ENCODE data around the gene MAP1LC3A. TPM values are rescaled to one million over a fixed set of nuclear protein-coding genes. Genes with fewer than 3 reads are reported as not detected.

Gene MAP1LC3A
- total RNA-seq, 1 experiment from 2014 or later: not detected

DNA sequence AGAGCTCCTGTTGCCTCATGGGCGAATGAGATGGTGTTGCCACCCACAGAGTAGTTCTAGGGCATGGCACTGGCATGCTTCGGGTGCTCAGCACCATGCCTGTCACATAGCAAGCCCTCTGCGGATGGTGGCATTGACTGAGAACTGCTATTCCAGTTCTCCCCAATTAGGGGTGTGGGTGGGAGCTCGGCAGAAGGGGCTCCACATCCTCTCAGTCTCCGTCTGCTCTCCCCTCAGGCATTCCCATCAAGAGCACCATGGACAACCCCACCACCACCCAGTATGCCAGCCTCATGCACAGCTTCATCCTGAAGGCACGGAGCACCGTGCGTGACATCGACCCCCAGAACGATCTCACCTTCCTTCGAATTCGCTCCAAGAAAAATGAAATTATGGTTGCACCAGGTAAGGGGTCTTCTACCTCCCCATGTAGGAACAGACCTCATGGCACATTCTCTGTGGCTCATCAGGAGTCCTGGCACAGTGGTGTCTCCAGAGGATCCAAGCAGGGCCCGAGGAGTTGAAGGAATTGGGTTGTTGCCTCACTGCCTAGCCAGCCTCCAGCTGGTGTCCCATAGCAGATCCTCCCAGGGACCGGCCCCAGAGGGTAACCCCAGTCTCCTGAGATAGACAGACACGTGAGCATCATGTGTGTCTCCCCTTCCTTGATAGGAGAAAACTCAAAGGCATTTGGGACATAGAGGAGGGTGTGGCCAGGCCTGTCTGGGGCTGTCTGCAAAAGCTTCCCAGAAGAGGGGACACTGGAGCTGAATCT lies 23.9 kb upstream of the MAP1LC3A start:
- Histone ChIP-seq H3K4me3 (replicated peaks in 1 of 2; ENCODE audit: low read depth in 1 of 2, low read length in 2 of 2) (no peak overlapping the region), H3K9me3 (ENCODE audit: control insufficient read depth in 1 of 2, insufficient read depth in 1 of 2, low read depth in 1 of 2, low read length in 2 of 2) (no peaks in the 10 kb centered on the region), H3K9me2 (ENCODE audit: insufficient read depth) (no peaks in the 10 kb centered on the region), H3K4me1 (ENCODE audit: control insufficient read depth in 1 of 2, insufficient read depth in 2 of 2, low read length in 2 of 2) (no peaks in the 10 kb centered on the region), H3K27ac (ENCODE audit: low read depth, low read length) (no peak overlapping the region), H3K4me2 (ENCODE audit: low read length) (no peak overlapping the region), H2AFZ (ENCODE audit: low read depth, low read length, poor library complexity, severe bottlenecking) (no peak overlapping the region), H3K9ac (ENCODE audit: low read length) (no peak overlapping the region), H3K27me3 (ENCODE audit: insufficient read depth, low read length) (no peaks in the 10 kb centered on the region), H3K36me3 (ENCODE audit: control insufficient read depth in 1 of 2, insufficient read depth in 2 of 2, low read length in 2 of 2) (peaks cover 12 to 49% of the 10 kb centered on the region in 2 experiments; a peak in 2 of 4 replicates), H4K20me1 (ENCODE audit: insufficient read depth) (no peaks in the 10 kb centered on the region), H3K79me2 (ENCODE audit: insufficient read depth, low read length) (peaks cover 15% of the 10 kb centered on the region; the same call in 1 of the 2 replicates)
- DNase-seq (ENCODE audit: low read depth, low spot score): no peak
- TF ChIP-seq FOSL1 (IDR thresholded peaks at IDR 0.05; ENCODE audit: low read depth) (no peak), CBX3 (IDR thresholded peaks at IDR 0.05; ENCODE audit: low read depth) (no peak), REST (IDR thresholded peaks at IDR 0.05; ENCODE audit: low read depth) (no peak), SRF (IDR thresholded peaks at IDR 0.05; ENCODE audit: low read depth) (no peak), CTCF (IDR thresholded peaks at IDR 0.05 in 2 of 3, conservative IDR thresholded peaks at IDR 0.05 in 1 of 3; ENCODE audit: borderline replicate concordance in 1 of 3, insufficient read depth in 1 of 3, low read depth in 2 of 3, low read length in 2 of 3) (no peak), POLR2A (IDR thresholded peaks at IDR 0.05; ENCODE audit: borderline replicate concordance, extremely low read depth, insufficient read depth, insufficient read length) (no peak), RAD21 (IDR thresholded peaks at IDR 0.05; ENCODE audit: low read depth) (no peak), ZFX (IDR thresholded peaks at IDR 0.05) (no peak)
- TF ChIP-seq, protein P1, sequence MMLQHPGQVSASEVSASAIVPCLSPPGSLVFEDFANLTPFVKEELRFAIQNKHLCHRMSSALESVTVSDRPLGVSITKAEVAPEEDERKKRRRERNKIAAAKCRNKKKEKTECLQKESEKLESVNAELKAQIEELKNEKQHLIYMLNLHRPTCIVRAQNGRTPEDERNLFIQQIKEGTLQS (IDR thresholded peaks at IDR 0.05): no peak
- TF ChIP-seq, protein P2, sequence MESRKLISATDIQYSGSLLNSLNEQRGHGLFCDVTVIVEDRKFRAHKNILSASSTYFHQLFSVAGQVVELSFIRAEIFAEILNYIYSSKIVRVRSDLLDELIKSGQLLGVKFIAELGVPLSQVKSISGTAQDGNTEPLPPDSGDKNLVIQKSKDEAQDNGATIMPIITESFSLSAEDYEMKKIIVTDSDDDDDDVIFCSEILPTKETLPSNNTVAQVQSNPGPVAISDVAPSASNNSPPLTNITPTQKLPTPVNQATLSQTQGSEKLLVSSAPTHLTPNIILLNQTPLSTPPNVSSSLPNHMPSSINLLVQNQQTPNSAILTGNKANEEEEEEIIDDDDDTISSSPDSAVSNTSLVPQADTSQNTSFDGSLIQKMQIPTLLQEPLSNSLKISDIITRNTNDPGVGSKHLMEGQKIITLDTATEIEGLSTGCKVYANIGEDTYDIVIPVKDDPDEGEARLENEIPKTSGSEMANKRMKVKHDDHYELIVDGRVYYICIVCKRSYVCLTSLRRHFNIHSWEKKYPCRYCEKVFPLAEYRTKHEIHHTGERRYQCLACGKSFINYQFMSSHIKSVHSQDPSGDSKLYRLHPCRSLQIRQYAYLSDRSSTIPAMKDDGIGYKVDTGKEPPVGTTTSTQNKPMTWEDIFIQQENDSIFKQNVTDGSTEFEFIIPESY (IDR thresholded peaks at IDR 0.05; ENCODE audit: extremely low read depth, insufficient replicate concordance, low read length): no peak
- ChIA-PET POLR2A (no interaction called here), RAD21 (ENCODE audit: low non-redundant PET in 1 of 2, low total read pairs in 2 of 2, uncharacterized antibody in 2 of 2, unreplicated experiment in 2 of 2) (no interaction called here), CTCF (no interaction called here)
- no TSS peak for BruUV-seq (replicated peaks)
- intact Hi-C loops (cut with micrococcal nuclease): no loop called here
- no peak for ATAC-seq
